Thyroid gland (tissue), 4 donors: ENCODE data around the gene AGBL1. TPM values are rescaled to one million over a fixed set of nuclear protein-coding genes. Genes with fewer than 3 reads are reported as not detected.

ENCODE experiments used
- DNase-seq, 2 donors: peaks; one replicate each; pipeline ENCODE4 v3.0.0-alpha.2; 2019
- H3K27ac ChIP-seq, 3 donors: fragments of 200-600 bp; sonication (generic); 1 replicate in 2 of 3; 2 replicates in 1 of 3; pipeline ENCODE4 v1.5.1; 2016 to 2019; ENCODE audit warnings: mild to moderate bottlenecking in 1 of 3, moderate library complexity in 1 of 3
- H3K27me3 ChIP-seq: fragments of 200-600 bp; sonication (generic); one replicate; pipeline ENCODE4 v1.5.1; 2019
- H3K36me3 ChIP-seq, 2 donors: fragments of 200-600 bp; sonication (generic); one replicate each; pipeline ENCODE4 v1.5.1; 2016 to 2019
- H3K4me1 ChIP-seq, 2 donors: fragments of 200-600 bp; sonication (generic); one replicate each; pipeline ENCODE4 v1.5.1; 2017 to 2019
- H3K4me3 ChIP-seq, 3 donors: fragments of 200-600 bp; sonication (generic); replicated peaks in 1 of 3; 1 replicate in 2 of 3; 2 replicates in 1 of 3; pipeline ENCODE4 v1.5.1; 2016; ENCODE audit warnings: mild to moderate bottlenecking in 1 of 3
- H3K9me3 ChIP-seq: fragments of 200-600 bp; sonication (generic); one replicate; pipeline ENCODE4 v1.5.1; 2017
- CTCF ChIP-seq, 6 experiments: fragments of 200-600 bp in 3 of 6; fragments of 450-650 bp in 3 of 6; sonication (generic) in 3 of 6; IDR thresholded peaks; one replicate each; pipeline ENCODE4 v1.5.1; 2016 to 2019; ENCODE audit warnings: antibody characterized with exemption in 6 of 6, mild to moderate bottlenecking in 2 of 6, inconsistent platforms in 1 of 6, moderate library complexity in 1 of 6
- POLR2A ChIP-seq, 2 donors: fragments of 450-650 bp; IDR thresholded peaks; one replicate each; pipeline ENCODE4 v1.6.1; 2017; ENCODE audit warnings: antibody characterized with exemption in 2 of 2, mild to moderate bottlenecking in 2 of 2, moderate library complexity in 1 of 2
- WGBS, 2 donors: methylation state at CpG; one replicate each; pipeline ENCODE4 v1.1.5; 2017; 5-methylcytosine and 5-hydroxymethylcytosine counted together
- intact Hi-C: fragments of 100-400 bp; cut with DNase I; formaldehyde crosslinking; loops from one replicate; pipeline ENCODE4 v1.15.1; 2023
- total RNA-seq, 4 donors: library from RNA; depleted of rRNA; stranded (reverse); fragments of >200 nt; gene quantifications; one replicate each; pipeline ENCODE4 v1.2.3, GENCODE V29; 2016

Gene AGBL1
- total RNA-seq, 4 donors from 2014 or later, result not detected

GRCh38 chr15:86213888-86214287 is 134.2 kb downstream of the AGBL1 start:
- WGBS, 2 donors, result 72 to 73% methylated on average over 2 of the region's 2 CpGs
- no peak overlapping the region for H3K4me3 ChIP-seq
- no peaks in the 10 kb centered on the region for H3K36me3 ChIP-seq
- H3K27ac ChIP-seq, result no peak overlapping the region
- intact Hi-C loops, result no loop called here
- no peaks in the 10 kb centered on the region for H3K9me3 ChIP-seq
- no peaks in the 10 kb centered on the region for H3K4me1 ChIP-seq
- TF ChIP-seq CTCF (IDR thresholded peaks at IDR 0.05) (no peak), POLR2A (IDR thresholded peaks at IDR 0.05) (no peak)
- DNase-seq, result no peak
- no peaks in the 10 kb centered on the region for H3K27me3 ChIP-seq

DNA sequence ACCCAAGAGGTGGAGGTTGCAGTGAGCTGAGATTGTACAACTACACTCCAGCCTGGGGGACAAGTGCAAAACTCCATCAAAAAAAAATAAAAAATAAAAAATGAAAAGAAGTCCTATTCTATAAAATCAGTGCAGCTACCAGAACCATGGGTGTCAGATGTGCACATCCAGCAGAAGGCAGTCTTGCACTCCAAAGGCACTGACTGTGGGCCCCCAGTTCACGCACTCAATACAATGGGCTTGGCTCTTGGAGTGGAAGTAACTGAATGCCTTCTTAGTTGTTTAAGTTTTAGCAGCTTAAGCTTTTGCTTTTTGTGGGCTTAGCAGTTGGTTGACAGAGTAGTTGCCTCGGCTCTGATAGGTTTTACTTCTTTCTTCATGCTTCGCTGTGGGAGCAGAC is 141.4 kb downstream of the AGBL1 start:
- Histone ChIP-seq H3K9me3 (no peaks in the 10 kb centered on the region), H3K4me1 (no peaks in the 10 kb centered on the region), H3K27ac (no peak overlapping the region), H3K36me3 (no peaks in the 10 kb centered on the region), H3K27me3 (no peaks in the 10 kb centered on the region), H3K4me3 (no peak overlapping the region)
- intact Hi-C loops, result no loop called here
- no peak for TF ChIP-seq POLR2A (IDR thresholded peaks at IDR 0.05)
- TF ChIP-seq CTCF (IDR thresholded peaks at IDR 0.05), result no peak
- WGBS, 2 donors, result 28 to 46% methylated on average over 3 of the region's 3 CpGs
- DNase-seq, result no peak

- Histone ChIP-seq H3K4me1 (no peaks in the 10 kb centered on the region), H3K27ac (no peak overlapping the region), H3K27me3 (no peaks in the 10 kb centered on the region), H3K36me3 (no peaks in the 10 kb centered on the region), H3K4me3 (no peak overlapping the region), H3K9me3 (no peaks in the 10 kb centered on the region)
- TF ChIP-seq CTCF (IDR thresholded peaks at IDR 0.05) (no peak), POLR2A (IDR thresholded peaks at IDR 0.05) (no peak)
- intact Hi-C loops, result no loop called here
- no peak for DNase-seq
- 63 to 69% methylated on average over 2 of the region's 2 CpGs for WGBS, 2 donors
Observed at GRCh38 chr15:86229306-86229705, 149.6 kb downstream of the AGBL1 start.

- no peak for TF ChIP-seq CTCF (IDR thresholded peaks at IDR 0.05)
- no peak for TF ChIP-seq POLR2A (IDR thresholded peaks at IDR 0.05)
- no peaks in the 10 kb centered on the region for H3K27me3 ChIP-seq
- H3K4me3 ChIP-seq, result no peak overlapping the region
- no peaks in the 10 kb centered on the region for H3K9me3 ChIP-seq
- H3K36me3 ChIP-seq, result no peaks in the 10 kb centered on the region
- intact Hi-C loops, result no loop called here
- 31 to 49% methylated on average over 6 of the region's 6 CpGs for WGBS, 2 donors
- no peaks in the 10 kb centered on the region for H3K4me1 ChIP-seq
- DNase-seq, result no peak
- H3K27ac ChIP-seq, result no peak overlapping the region
Observed at GRCh38 chr15:86229936-86230335, 150.3 kb downstream of the AGBL1 start.

GRCh38 chr15:86231864-86232721 is 152.4 kb downstream of the AGBL1 start:
- Histone ChIP-seq H3K4me1 (no peaks in the 10 kb centered on the region), H3K9me3 (no peaks in the 10 kb centered on the region), H3K27me3 (no peaks in the 10 kb centered on the region), H3K27ac (no peak overlapping the region), H3K36me3 (no peaks in the 10 kb centered on the region), H3K4me3 (no peak overlapping the region)
- 3 to 5% methylated on average over 19 of the region's 19 CpGs for WGBS, 2 donors
- peak; percentile 10 to 23 for DNase-seq
- no peak for TF ChIP-seq POLR2A (IDR thresholded peaks at IDR 0.05)
- TF ChIP-seq CTCF (IDR thresholded peaks at IDR 0.05), result peak in 4 of 6 experiments; percentile 41 to 61 (median 50)
- intact Hi-C loops, result no loop called here
